SK-N-MC (cell line): ENCODE data around the gene SEC22C.
"Not testable (repeated sequence)": the region's sequence is repeated elsewhere in the genome, so short reads cannot be mapped to it uniquely, and the experiment has no call there.

Experiments
- DNase-seq: peaks from one replicate; pipeline ENCODE4 v3.0.0-alpha.2; 2011; ENCODE audit warnings: low read depth, low spot score
- H3K27ac ChIP-seq: fragments of 200-600 bp; sonication (generic); 2 replicates; pipeline ENCODE4 v1.5.1; 2016; ENCODE audit warnings: mixed run types
- H3K36me3 ChIP-seq: fragments of 200-600 bp; sonication (generic); 2 replicates; pipeline ENCODE4 v1.6.1; 2017; ENCODE audit warnings: antibody characterized with exemption, low read length, mixed read lengths; ENCODE audit not compliant: insufficient read depth
- H3K4me3 ChIP-seq: fragments of 200-600 bp; sonication (generic); 2 replicates; pipeline ENCODE4 v1.5.1; 2016
- H3K9ac ChIP-seq: fragments of 200-600 bp; sonication (generic); 2 replicates; pipeline ENCODE4 v1.8.0; 2017; ENCODE audit warnings: mixed run types, mixed read lengths; ENCODE audit not compliant: insufficient read length
- H3K9me3 ChIP-seq: fragments of 200-600 bp; sonication (generic); 2 replicates; pipeline ENCODE4 v1.6.1; 2017; ENCODE audit warnings: low read depth, mild to moderate bottlenecking, antibody characterized with exemption, low read length, moderate library complexity, mixed read lengths
- EZH2 ChIP-seq: fragments of 200-600 bp; sonication (generic); IDR thresholded peaks from one replicate; pipeline ENCODE4 v1.6.1; 2017; ENCODE audit warnings: antibody characterized with exemption
- FOXP2 ChIP-seq: optimal IDR thresholded peaks from 2 replicates; pipeline ENCODE3; 2011; ENCODE audit warnings: mild to moderate bottlenecking, moderate library complexity; ENCODE audit not compliant: insufficient read depth; ENCODE audit errors: extremely low read length, control extremely low read depth
- POLR2AphosphoS5 ChIP-seq: IDR thresholded peaks from 2 replicates; pipeline ENCODE4 v1.6.1; 2012; ENCODE audit warnings: mild to moderate bottlenecking, low read depth, low read length, borderline replicate concordance

The SEC22C gene

DNA sequence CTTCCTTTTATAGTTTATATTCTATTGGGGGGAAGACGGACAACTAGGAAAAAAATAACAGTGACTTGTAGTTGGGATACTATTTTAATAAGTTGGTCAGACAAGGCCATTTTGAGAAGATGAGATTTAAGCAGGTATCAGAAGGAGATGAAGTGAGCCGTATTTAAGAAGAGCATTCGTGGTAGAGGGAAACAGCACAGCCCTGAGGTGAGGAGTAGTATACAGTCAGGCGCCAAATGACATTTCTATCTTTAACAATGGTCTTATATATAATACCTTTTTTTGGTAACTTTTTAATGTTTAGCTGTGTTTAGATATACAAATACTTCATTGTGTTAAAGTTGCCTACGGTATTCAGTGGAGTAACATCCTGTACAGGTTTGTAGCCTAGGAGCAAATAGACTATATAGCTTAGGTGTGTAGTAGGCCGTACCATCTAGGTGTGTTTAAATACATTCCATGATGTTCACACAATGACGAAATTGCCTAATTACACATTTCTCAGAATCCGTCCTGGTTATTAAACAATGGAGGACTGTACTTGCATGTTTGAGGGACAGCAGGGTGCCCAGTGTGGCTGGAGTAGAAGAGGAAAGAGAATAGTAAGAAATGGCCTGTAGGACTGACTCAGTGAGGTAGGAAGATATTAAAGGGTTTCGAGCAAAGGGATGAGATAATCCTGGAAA, 20.3 kb upstream of the SEC22C start:
- no peaks in the 10 kb centered on the region for H3K9me3 ChIP-seq
- peak overlapping the region; percentile 92 for H3K9ac ChIP-seq
- H3K4me3 ChIP-seq: peak overlapping the region; percentile 90
- DNase-seq: no peak
- H3K27ac ChIP-seq: no peak overlapping the region
- peaks cover 18% of the 10 kb centered on the region for H3K36me3 ChIP-seq
- no peak for TF ChIP-seq POLR2AphosphoS5
- TF ChIP-seq FOXP2: no peak
- no peak for TF ChIP-seq EZH2

DNA sequence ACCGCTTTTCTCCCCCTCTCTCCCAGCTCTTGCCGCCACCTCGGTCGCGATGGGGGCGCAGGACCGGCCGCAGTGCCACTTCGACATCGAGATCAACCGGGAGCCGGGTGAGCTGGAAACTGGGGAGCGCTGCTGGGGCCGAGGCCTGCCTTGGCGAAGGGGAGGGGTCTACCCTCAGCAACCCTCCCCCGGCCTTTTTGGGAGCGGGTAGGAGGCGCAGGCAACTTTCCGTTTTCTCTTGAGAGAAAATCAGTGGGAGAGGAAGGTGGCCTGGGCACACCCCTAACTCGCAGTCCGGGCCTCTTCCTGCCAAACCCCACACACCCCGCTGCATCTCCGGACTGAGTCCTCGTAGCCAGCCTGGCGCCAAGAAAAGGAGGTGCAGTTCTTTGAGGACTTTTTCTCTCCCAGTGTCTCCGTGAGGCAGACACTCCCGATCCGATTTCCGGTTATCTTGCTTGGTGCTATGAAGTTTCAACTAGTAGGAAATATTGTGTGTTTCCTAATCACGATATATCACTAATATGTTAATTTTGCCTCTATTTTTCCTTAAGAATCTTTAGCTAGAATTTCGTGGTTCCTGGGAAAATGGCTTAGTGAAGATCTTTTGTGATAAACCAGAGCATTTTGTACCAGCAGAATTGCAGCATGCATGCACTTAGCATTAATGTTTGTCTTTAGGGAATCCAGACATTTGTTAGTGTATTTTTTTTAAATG, 19.4 kb upstream of the SEC22C start:
- Histone ChIP-seq H3K4me3 (peak overlapping the region; percentile 90), H3K9me3 (no peaks in the 10 kb centered on the region), H3K27ac (peak overlapping the region; percentile 81), H3K9ac (peak overlapping the region; percentile 92), H3K36me3 (peaks cover 18% of the 10 kb centered on the region)
- TF ChIP-seq EZH2: no peak
- no peak for TF ChIP-seq POLR2AphosphoS5
- no peak for TF ChIP-seq FOXP2
- DNase-seq: no peak

DNA sequence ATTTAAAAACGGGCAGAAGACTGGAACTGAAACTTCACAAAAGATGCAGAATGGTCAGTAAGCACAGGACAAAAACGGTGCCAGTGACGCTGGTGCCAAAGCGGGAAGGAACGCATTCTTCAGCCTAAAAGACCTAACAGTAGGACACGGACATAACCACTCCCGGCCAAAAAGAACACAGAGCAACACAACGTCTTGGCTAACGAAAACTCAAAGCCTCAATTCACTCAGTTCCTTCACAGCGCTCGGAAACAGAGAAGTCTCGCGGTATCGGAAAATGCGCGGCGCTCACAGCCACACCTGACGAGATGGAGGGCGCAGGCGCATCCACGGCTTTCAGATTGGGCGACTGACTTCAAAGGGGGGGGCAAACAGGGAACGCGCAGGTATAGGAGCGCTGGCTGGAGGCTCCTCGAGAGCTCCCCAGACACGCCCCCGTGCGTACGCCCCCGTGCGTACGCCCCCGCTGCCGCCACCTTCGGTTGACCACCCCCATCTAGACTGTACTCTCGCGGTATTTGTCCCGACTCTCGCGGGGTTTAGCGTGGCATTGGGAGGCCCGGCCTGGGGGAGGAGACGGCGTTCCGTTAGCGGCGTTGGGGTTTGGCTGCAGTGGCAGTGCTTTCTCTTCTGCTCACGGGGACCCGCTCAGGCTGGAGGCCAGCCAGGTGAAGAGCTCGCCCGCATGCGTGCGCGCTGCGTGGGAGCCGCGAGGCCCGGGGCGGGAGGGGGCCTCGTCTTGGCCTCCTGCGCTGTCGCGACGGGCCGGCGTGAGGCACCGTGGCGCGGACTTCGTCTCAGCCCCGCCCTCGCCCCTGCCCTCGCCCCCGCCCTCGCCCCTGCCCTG, 18.6 kb upstream of the SEC22C start, which contains the start of gene NKTR:
NKTR (plus strand) TSS at position 576 of the 847 bp plus-strand sequence. CDS start 321 bp downstream, outside the sequence.
- H3K4me3 ChIP-seq: peak within 1 kb of the TSS; percentile 90
- peak within 1 kb of the TSS; percentile 94 for H3K27ac ChIP-seq
- peaks cover 18% of the 10 kb centered on the region for H3K36me3 ChIP-seq
- H3K9me3 ChIP-seq: no peaks in the 10 kb centered on the region
- DNase-seq: peak; percentile 85
- H3K9ac ChIP-seq: peak within 1 kb of the TSS; percentile 97
- no peak for TF ChIP-seq FOXP2
- TF ChIP-seq POLR2AphosphoS5: peak; percentile 94

DNA sequence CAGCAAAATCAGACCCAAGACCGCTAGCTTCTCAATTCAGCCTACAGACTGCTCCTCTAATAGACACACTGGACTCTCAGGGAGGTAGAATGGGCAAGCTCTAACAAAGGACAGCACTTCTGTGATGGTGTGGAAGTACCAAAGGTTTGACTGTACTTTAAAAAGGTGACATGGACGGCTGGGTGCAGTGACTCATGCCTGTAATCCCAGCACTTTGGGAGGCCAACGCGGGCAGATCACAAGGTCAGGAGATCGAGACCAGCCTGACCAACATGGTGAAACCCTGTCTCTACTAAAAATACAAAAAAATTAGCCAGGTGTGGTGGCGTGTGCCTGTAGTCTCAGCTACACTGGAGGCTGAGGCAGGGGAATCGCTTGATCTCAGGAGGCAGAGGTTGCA, 15.3 kb upstream of the SEC22C start:
- H3K27ac ChIP-seq, H3K4me3 ChIP-seq, DNase-seq, H3K36me3 ChIP-seq, H3K9me3 ChIP-seq, H3K9ac ChIP-seq: not testable (repeated sequence)

DNA sequence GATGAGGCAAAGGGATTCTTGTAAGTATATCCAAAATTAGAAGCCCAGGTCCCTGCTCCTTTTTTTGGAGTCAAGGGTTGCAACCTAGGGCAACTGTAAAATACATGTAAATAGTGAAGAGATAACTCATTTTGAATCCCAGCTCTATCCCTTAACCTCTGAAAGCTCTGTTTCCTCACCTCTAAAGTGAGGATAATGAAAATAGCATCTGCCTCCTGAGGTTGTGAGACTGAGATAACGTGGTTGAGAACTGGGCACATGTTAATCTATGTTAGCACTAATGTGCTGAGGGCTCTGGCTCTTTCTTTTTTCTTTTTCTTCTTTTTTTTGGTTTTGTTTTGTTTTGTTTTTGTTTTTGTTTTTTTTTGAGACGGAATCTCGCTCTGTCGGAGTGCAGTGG, 13.9 kb upstream of the SEC22C start:
- DNase-seq: no peak
- Histone ChIP-seq H3K27ac (no peak overlapping the region), H3K36me3 (peaks cover 9% of the 10 kb centered on the region; the same call in 1 of the 2 replicates), H3K4me3 (no peak overlapping the region), H3K9me3 (no peaks in the 10 kb centered on the region), H3K9ac (no peak overlapping the region)
- TF ChIP-seq FOXP2 (no peak), POLR2AphosphoS5 (no peak), EZH2 (no peak)

DNA sequence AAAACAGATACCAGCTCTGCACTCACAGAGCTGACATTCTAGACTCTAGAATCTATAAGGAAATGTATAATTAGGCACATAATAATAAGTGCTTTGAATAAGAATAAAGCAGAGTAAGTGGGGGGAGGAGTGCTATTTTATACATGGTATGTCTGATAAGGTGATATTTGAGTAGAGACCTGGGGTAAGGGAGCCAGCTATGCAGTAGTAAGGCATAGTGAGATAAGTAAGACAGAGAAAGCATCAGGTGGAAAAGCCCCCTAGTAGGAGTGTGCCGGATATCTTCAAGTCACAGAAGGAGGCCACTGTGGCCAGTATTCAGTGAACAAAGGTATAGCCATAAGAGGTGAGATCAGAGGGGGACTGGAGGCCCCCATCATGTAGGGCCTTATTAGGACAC, 11.9 kb upstream of the SEC22C start:
- Histone ChIP-seq H3K4me3 (no peak overlapping the region), H3K36me3 (peaks cover 9% of the 10 kb centered on the region; the same call in 1 of the 2 replicates), H3K9ac (no peak overlapping the region), H3K27ac (no peak overlapping the region), H3K9me3 (no peaks in the 10 kb centered on the region)
- TF ChIP-seq EZH2 (no peak), POLR2AphosphoS5 (no peak), FOXP2 (no peak)
- no peak for DNase-seq

DNA sequence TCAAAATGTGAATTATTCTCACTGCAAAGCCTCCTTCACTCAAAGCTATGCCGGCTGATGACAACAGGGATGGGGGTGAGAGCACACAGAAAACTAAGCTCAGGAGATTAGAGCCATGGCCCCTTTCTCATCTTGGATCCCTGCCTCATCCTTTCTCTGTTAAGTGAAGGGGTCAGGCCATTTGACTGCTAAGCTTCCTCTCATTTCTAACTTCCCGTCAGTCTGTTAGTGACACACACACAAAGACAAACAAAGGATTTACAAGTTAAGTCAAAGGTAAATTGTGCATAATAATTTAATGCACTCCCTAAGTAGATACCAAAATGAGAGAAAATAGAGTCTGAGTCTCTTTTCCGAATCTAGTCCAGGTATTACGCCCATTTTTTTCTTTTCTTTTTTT, 10.0 kb upstream of the SEC22C start:
- H3K27ac ChIP-seq: no peak overlapping the region
- peaks cover 9% of the 10 kb centered on the region; the same call in 1 of the 2 replicates for H3K36me3 ChIP-seq
- TF ChIP-seq POLR2AphosphoS5 (no peak), EZH2 (no peak), FOXP2 (no peak)
- H3K4me3 ChIP-seq: peak overlapping the region; percentile 74
- peak overlapping the region; percentile 68 for H3K9ac ChIP-seq
- no peak for DNase-seq
- no peaks in the 10 kb centered on the region for H3K9me3 ChIP-seq
